HCT116 (cell line): ENCODE results near the gene NPSR1. TPM values are rescaled to one million over a fixed set of nuclear protein-coding genes. Genes with fewer than 3 reads are reported as not detected.

Experiments
- ATAC-seq: fragments of 200-7000 bp; cut with Tn5 transposase; 2 replicates; pipeline ENCODE4 v1.9.1; 2020; ENCODE audit warnings: mild to moderate bottlenecking, moderate library complexity
- Bru-seq: library from RNA; stranded (reverse); fragments of 400-500 nt; gene quantifications from one replicate; lab custom pipeline; 2021; lab: Mats Ljungman, UMichigan
- BruChase-seq, 2 experiments: library from RNA; stranded (reverse); fragments of 400-500 nt; gene quantifications; one replicate each; lab custom pipeline; 2021; lab: Mats Ljungman, UMichigan
- BruUV-seq: library from RNA; stranded (reverse); fragments of 400-500 nt; replicated peaks from 2 replicates; lab custom pipeline; 2021; lab: Mats Ljungman, UMichigan
- CTCF ChIA-PET: fragments of 300-600 bp; sonication (Branson Sonifier 250); formaldehyde crosslinking; loops from one replicate; lab custom pipeline; 2021; ENCODE audit warnings: antibody characterized with exemption; lab: Charles Lee
- POLR2A ChIA-PET: fragments of 300-600, 350-600 bp; sonication (Branson Sonifier 250); formaldehyde crosslinking; loops from one replicate; lab custom pipeline; 2021; ENCODE audit warnings: antibody characterized with exemption; lab: Charles Lee
- RAD21 ChIA-PET, 2 experiments: fragments of 300-600 bp; sonication (Branson Sonifier 250); formaldehyde crosslinking; loops; one replicate each; lab custom pipeline; 2023; ENCODE audit warnings: low total read pairs in 2 of 2; ENCODE audit not compliant: uncharacterized antibody in 2 of 2, unreplicated experiment in 2 of 2, low non-redundant PET in 1 of 2; lab: Charles Lee
- DNase-seq: peaks from one replicate; pipeline ENCODE4 v3.0.0-alpha.2; 2010; ENCODE audit warnings: low read depth, low spot score
- H2AFZ ChIP-seq: fragments of 200-600 bp; shearing (Covaris generic), sonication (generic); 2 replicates; pipeline ENCODE4 v1.6.1; 2017; ENCODE audit warnings: low read depth, mixed run types, mixed read lengths, antibody characterized with exemption, low read length; ENCODE audit not compliant: poor library complexity, severe bottlenecking
- H3K27ac ChIP-seq: 2 replicates; pipeline ENCODE4 v1.5.1; 2012; ENCODE audit warnings: low read depth, low read length
- H3K27me3 ChIP-seq: fragments of 200-600 bp; sonication (generic); 2 replicates; pipeline ENCODE4 v1.6.1; 2016; ENCODE audit warnings: mixed run types, low read length, mixed read lengths; ENCODE audit not compliant: insufficient read depth
- H3K36me3 ChIP-seq, 2 experiments: fragments of 200-500 bp in 1 of 2; fragments of 200-600 bp in 1 of 2; sonication (Bioruptor generic) in 1 of 2; sonication (generic) in 1 of 2; 2 replicates each; pipeline versions ENCODE4 v1.5.1 to v1.6.1; 2014 to 2016; ENCODE audit warnings: low read length in 2 of 2, inconsistent platforms in 1 of 2, mixed read lengths in 1 of 2, mixed run types in 1 of 2; ENCODE audit not compliant: insufficient read depth in 2 of 2, control insufficient read depth in 1 of 2
- H3K4me1 ChIP-seq, 2 experiments: fragments of 200-600 bp in 1 of 2; sonication (generic) in 1 of 2; 2 replicates each; pipeline versions ENCODE4 v1.5.1 to v1.6.1; 2012 to 2017; ENCODE audit warnings: low read length in 2 of 2, inconsistent platforms in 1 of 2, mild to moderate bottlenecking in 1 of 2, mixed read lengths in 1 of 2, mixed run types in 1 of 2, moderate library complexity in 1 of 2; ENCODE audit not compliant: insufficient read depth in 2 of 2, control insufficient read depth in 1 of 2
- H3K4me2 ChIP-seq: fragments of 200-600 bp; sonication (generic); 2 replicates; pipeline ENCODE4 v1.6.1; 2017; ENCODE audit warnings: mixed run types, low read length, mixed read lengths
- H3K4me3 ChIP-seq, 2 experiments: fragments of 200-600 bp in 1 of 2; sonication (generic) in 1 of 2; replicated peaks in 1 of 2; 2 replicates each; pipeline ENCODE4 v1.5.1; 2011 to 2016; ENCODE audit warnings: low read length in 2 of 2, control low read depth in 1 of 2, low read depth in 1 of 2, mild to moderate bottlenecking in 1 of 2, mixed read lengths in 1 of 2, mixed run types in 1 of 2
- H3K79me2 ChIP-seq: fragments of 200-600 bp; sonication (generic); 2 replicates; pipeline ENCODE4 v1.6.1; 2017; ENCODE audit warnings: mild to moderate bottlenecking, mixed run types, low read length, moderate library complexity, mixed read lengths; ENCODE audit not compliant: insufficient read depth
- H3K9ac ChIP-seq: fragments of 200-600 bp; sonication (generic); 2 replicates; pipeline ENCODE4 v1.6.1; 2016; ENCODE audit warnings: low read length, mixed read lengths
- H3K9me2 ChIP-seq: fragments of 200-600 bp; sonication (generic), shearing (Covaris generic); 2 replicates; pipeline ENCODE4 v1.6.1; 2017; ENCODE audit warnings: mixed run types, mild to moderate bottlenecking, moderate library complexity; ENCODE audit not compliant: insufficient read depth
- H3K9me3 ChIP-seq, 2 experiments: fragments of 200-500 bp in 1 of 2; fragments of 200-600 bp in 1 of 2; sonication (Bioruptor generic) in 1 of 2; sonication (generic) in 1 of 2; 2 replicates each; pipeline ENCODE4 v1.6.1; 2014 to 2017; ENCODE audit warnings: low read length in 2 of 2, mixed read lengths in 2 of 2, inconsistent platforms in 1 of 2, low read depth in 1 of 2, mild to moderate bottlenecking in 1 of 2, mixed run types in 1 of 2, moderate library complexity in 1 of 2; ENCODE audit not compliant: control insufficient read depth in 1 of 2, insufficient read depth in 1 of 2
- H4K20me1 ChIP-seq: fragments of 200-600 bp; sonication (generic), shearing (Covaris generic); 2 replicates; pipeline ENCODE4 v1.6.1; 2017; ENCODE audit warnings: mixed run types, mild to moderate bottlenecking, moderate library complexity; ENCODE audit not compliant: insufficient read depth
- CEBPB ChIP-seq: IDR thresholded peaks from 2 replicates; pipeline ENCODE4 v1.6.1; 2012; ENCODE audit warnings: low read depth
- CTCF ChIP-seq, 3 experiments: fragments of 200-600 bp in 1 of 3; sonication (generic) in 1 of 3; IDR thresholded peaks in 2 of 3; conservative IDR thresholded peaks in 1 of 3; 2 replicates each; pipeline ENCODE4 v1.5.1; 2012 to 2017; ENCODE audit warnings: low read depth in 2 of 3, low read length in 2 of 3, antibody characterized with exemption in 1 of 3, borderline replicate concordance in 1 of 3, control low read depth in 1 of 3, mild to moderate bottlenecking in 1 of 3, mixed read lengths in 1 of 3, mixed run types in 1 of 3, moderate library complexity in 1 of 3; ENCODE audit not compliant: insufficient read depth in 1 of 3
- EGR1 ChIP-seq: IDR thresholded peaks from 2 replicates; pipeline ENCODE4 v1.6.1; 2012; ENCODE audit warnings: low read depth
- ELF1 ChIP-seq: IDR thresholded peaks from 2 replicates; pipeline ENCODE4 v1.6.1; 2012; ENCODE audit warnings: low read depth, borderline replicate concordance
- EZH2 ChIP-seq: fragments of 200-600 bp; sonication (generic); IDR thresholded peaks from 2 replicates; pipeline ENCODE4 v1.6.1; 2017; ENCODE audit warnings: antibody characterized with exemption, mixed run types
- EZH2phosphoT487 ChIP-seq: fragments of 200-600 bp; IDR thresholded peaks from 2 replicates; pipeline ENCODE4 v1.6.1; 2018; ENCODE audit warnings: antibody characterized with exemption, borderline replicate concordance
- POLR2A ChIP-seq: IDR thresholded peaks from 2 replicates; pipeline ENCODE4 v1.7.0; 2011; ENCODE audit warnings: borderline replicate concordance; ENCODE audit not compliant: insufficient read depth, insufficient read length; ENCODE audit errors: extremely low read depth
- RAD21 ChIP-seq: IDR thresholded peaks from 2 replicates; pipeline ENCODE4 v1.6.1; 2012; ENCODE audit warnings: low read depth, mild to moderate bottlenecking
- SIN3A ChIP-seq: IDR thresholded peaks from 2 replicates; pipeline ENCODE4 v1.6.1; 2012; ENCODE audit warnings: low read depth
- SP1 ChIP-seq: IDR thresholded peaks from 2 replicates; pipeline ENCODE4 v1.6.1; 2012; ENCODE audit warnings: low read depth
- SRF ChIP-seq: IDR thresholded peaks from 2 replicates; pipeline ENCODE4 v1.6.1; 2012; ENCODE audit warnings: low read depth
- TCF7L2 ChIP-seq: IDR thresholded peaks from 2 replicates; pipeline ENCODE4 v1.7.0; 2011; ENCODE audit warnings: borderline replicate concordance, inconsistent platforms; ENCODE audit not compliant: insufficient read depth, insufficient read length; ENCODE audit errors: extremely low read depth
- ZNF274 ChIP-seq: fragments of 200-500 bp; sonication (Bioruptor generic); IDR thresholded peaks from 2 replicates; pipeline ENCODE4 v1.6.1; 2014; ENCODE audit warnings: mild to moderate bottlenecking, low read depth, low read length, inconsistent platforms
- intact Hi-C: fragments of 100-400 bp; cut with micrococcal nuclease; formaldehyde crosslinking; loops from 2 replicates; pipeline ENCODE4 v1.10.0; 2022
- long read RNA-seq: library from polyadenylated mRNA; unstranded; transcript quantifications from one replicate; pipeline ENCODE4 v2.0.0, GENCODE V29; 2021; ENCODE audit not compliant: unreplicated experiment
- polyA plus RNA-seq: library from polyadenylated mRNA; unstranded; fragments of >200 nt; gene quantifications from 2 replicates; pipeline ENCODE4 v1.2.1, GENCODE V29; 2012; ENCODE audit warnings: missing spikeins
- total RNA-seq: library from RNA; stranded (reverse); gene quantifications from one replicate; pipeline ENCODE4 v1.2.1, GENCODE V29; 2021; ENCODE audit not compliant: unreplicated experiment
- TF ChIP-seq, protein P1 (sequence below): IDR thresholded peaks from 2 replicates; pipeline ENCODE4 v1.6.1; 2012

The NPSR1 gene, protein sequence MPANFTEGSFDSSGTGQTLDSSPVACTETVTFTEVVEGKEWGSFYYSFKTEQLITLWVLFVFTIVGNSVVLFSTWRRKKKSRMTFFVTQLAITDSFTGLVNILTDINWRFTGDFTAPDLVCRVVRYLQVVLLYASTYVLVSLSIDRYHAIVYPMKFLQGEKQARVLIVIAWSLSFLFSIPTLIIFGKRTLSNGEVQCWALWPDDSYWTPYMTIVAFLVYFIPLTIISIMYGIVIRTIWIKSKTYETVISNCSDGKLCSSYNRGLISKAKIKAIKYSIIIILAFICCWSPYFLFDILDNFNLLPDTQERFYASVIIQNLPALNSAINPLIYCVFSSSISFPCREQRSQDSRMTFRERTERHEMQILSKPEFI
- total RNA-seq (not detected), Bru-seq, nascent RNA (percentile 2 among the genes with signal in this experiment), BruChase-seq, experiment 1, labeled RNA remaining after a 6-hour chase (percentile 1 among the genes with signal in this experiment), BruChase-seq, experiment 2, labeled RNA remaining after a 2-hour chase (percentile 1 among the genes with signal in this experiment)
- not detected in 2 replicates for polyA plus RNA-seq
- long read RNA-seq: 0 reads

- Histone ChIP-seq H3K27ac (no peak within 1 kb of the TSS), H3K9ac (no peak within 1 kb of the TSS), H3K9me3 (no peaks in the 10 kb centered on the region), H3K4me2 (no peak within 1 kb of the TSS), H2AFZ (no peak within 1 kb of the TSS), H3K4me3 (no peak within 1 kb of the TSS), H3K9me2 (no peaks in the 10 kb centered on the region), H3K27me3 (0 out of 2 replicates have a peak, but pooled peaks cover 4% of the 10 kb centered on the region), H3K79me2 (no peaks in the 10 kb centered on the region), H4K20me1 (no peaks in the 10 kb centered on the region), H3K36me3 (no peaks in the 10 kb centered on the region), H3K4me1 (peaks cover 0 to 3% of the 10 kb centered on the region in 2 experiments; a peak in 1 of 4 replicates)
- intact Hi-C loops: loop anchor here (10.0 kb wide), 1 partner anchor 63 kb away; no protein-coding TSS in a partner anchor
- no peak for TF ChIP-seq ELF1
- TF ChIP-seq TCF7L2: no peak
- no peak for TF ChIP-seq EGR1
- ChIA-PET RAD21 (interaction anchor here in 1 of 2 experiments (0.5 kb wide), 1 partner anchor 29 kb away, joined by 4 read pairs; no protein-coding TSS in a partner anchor), POLR2A (no interaction called here), CTCF (interaction anchor here (0.9 kb wide), 1 partner anchor 16 kb away, joined by 3 read pairs; no protein-coding TSS in a partner anchor)
- no TSS peak for BruUV-seq
- no peak for ATAC-seq
- no peak for DNase-seq
Measured at GRCh38 chr7:34657632-34658268, at the start of gene NPSR1. TSS of gene NPSR1 (plus strand) at chr7:34658218. CDS start at chr7:34658413, 195 bp downstream.

DNA sequence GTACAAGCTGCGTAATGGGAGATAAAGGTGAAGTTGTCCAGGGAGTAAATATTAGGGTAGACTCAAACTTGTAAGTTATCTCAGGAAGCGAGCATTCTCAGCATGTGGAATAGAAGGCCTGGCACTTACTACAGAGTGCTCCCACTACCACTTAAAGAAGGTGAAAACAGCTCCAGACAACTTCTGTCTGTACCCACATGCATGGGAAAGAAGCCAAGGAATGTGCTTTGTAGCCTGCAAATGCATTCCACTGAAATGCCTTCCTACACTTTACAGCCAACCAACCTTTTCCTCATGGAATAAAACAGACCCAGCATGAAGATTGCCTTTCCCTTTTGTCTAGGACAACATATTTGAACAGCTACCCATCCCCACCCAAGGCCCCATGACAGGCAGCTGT lies 45.4 kb upstream of the NPSR1 start:
- no TSS peak for BruUV-seq
- Histone ChIP-seq H3K9me3 (peaks cover 0 to 3% of the 10 kb centered on the region in 2 experiments; a peak in 1 of 4 replicates), H3K9me2 (no peaks in the 10 kb centered on the region), H3K4me3 (no peak overlapping the region), H4K20me1 (no peaks in the 10 kb centered on the region), H3K36me3 (no peaks in the 10 kb centered on the region), H3K27ac (no peak overlapping the region), H3K4me1 (no peaks in the 10 kb centered on the region)
- ATAC-seq: no peak
- ChIA-PET RAD21 (no interaction called here), CTCF (no interaction called here)
- TF ChIP-seq SIN3A (no peak), RAD21 (no peak), EZH2phosphoT487 (no peak), EZH2 (no peak), TCF7L2 (no peak), POLR2A (no peak), CTCF (IDR thresholded peaks at IDR 0.05 in 2 of 3, conservative IDR thresholded peaks at IDR 0.05 in 1 of 3; ENCODE audit: borderline replicate concordance in 1 of 3, insufficient read depth in 1 of 3, low read depth in 2 of 3, low read length in 2 of 3) (no peak), SP1 (no peak), CEBPB (no peak), SRF (no peak), EGR1 (no peak), ZNF274 (no peak)
- TF ChIP-seq, protein P1, sequence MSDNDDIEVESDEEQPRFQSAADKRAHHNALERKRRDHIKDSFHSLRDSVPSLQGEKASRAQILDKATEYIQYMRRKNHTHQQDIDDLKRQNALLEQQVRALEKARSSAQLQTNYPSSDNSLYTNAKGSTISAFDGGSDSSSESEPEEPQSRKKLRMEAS: no peak
- TF ChIP-seq, all 23 proteins: peak for 0
- no peaks in the 10 kb centered on the region for H3K79me2 ChIP-seq
- H2AFZ ChIP-seq: no peak overlapping the region
- no peak overlapping the region for H3K9ac ChIP-seq
- no peak for DNase-seq
- H3K4me2 ChIP-seq: no peak overlapping the region
- POLR2A ChIA-PET: no interaction called here
- intact Hi-C loops: no loop called here
- H3K27me3 ChIP-seq: no peaks in the 10 kb centered on the region
